HepG2 (cell line): ENCODE measurements around the gene KLF15. TPM values are rescaled to one million over a fixed set of nuclear protein-coding genes. Genes with fewer than 3 reads are reported as not detected.

Source experiments
- AHR ChIP-seq: IDR thresholded peaks from 2 replicates; pipeline ENCODE4 v1.6.1; 2018; ENCODE audit warnings: missing genetic modification reagents, missing compliant biosample characterization
- CENPT ChIP-seq: sonication (generic); formaldehyde crosslinking; IDR thresholded peaks from 2 replicates; pipeline ENCODE4 v1.8.0; 2022; ENCODE audit warnings: low read depth, mild to moderate bottlenecking, moderate library complexity, missing genetic modification reagents
- ELF3 ChIP-seq: IDR thresholded peaks from 2 replicates; pipeline ENCODE4 v1.6.1; 2016; ENCODE audit warnings: missing genetic modification reagents, missing compliant biosample characterization
- ISL2 ChIP-seq: sonication (generic); formaldehyde crosslinking; IDR thresholded peaks from 2 replicates; pipeline ENCODE4 v1.5.0; 2020; ENCODE audit warnings: missing genetic modification reagents
- MAF1 ChIP-seq: sonication (generic); formaldehyde crosslinking; IDR thresholded peaks from 2 replicates; pipeline ENCODE4 v1.5.0; 2020; ENCODE audit warnings: missing genetic modification reagents, borderline replicate concordance
- MAFF ChIP-seq: IDR thresholded peaks from 2 replicates; pipeline ENCODE4 v1.6.1; 2011; ENCODE audit warnings: low read depth, low read length, improper control_type of control experiment
- MZF1 ChIP-seq: sonication (generic); formaldehyde crosslinking; IDR thresholded peaks from 2 replicates; pipeline ENCODE4 v1.8.1; 2023; ENCODE audit warnings: mild to moderate bottlenecking, missing genetic modification reagents, borderline replicate concordance
- NONO ChIP-seq, 2 experiments: fragments of 450-650 bp in 1 of 2; sonication (generic) in 1 of 2; formaldehyde crosslinking in 1 of 2; IDR thresholded peaks in 1 of 2; conservative IDR thresholded peaks in 1 of 2; 2 replicates each; pipeline versions ENCODE4 v1.6.1 to v1.8.0; 2017 to 2022; ENCODE audit warnings: mild to moderate bottlenecking in 1 of 2, missing genetic modification reagents in 1 of 2, moderate library complexity in 1 of 2
- RERE ChIP-seq: IDR thresholded peaks from 2 replicates; pipeline ENCODE4 v1.6.1; 2016; ENCODE audit warnings: low read depth, missing genetic modification reagents, missing compliant biosample characterization
- RNF2 ChIP-seq: fragments of 450-650 bp; conservative IDR thresholded peaks from 2 replicates; pipeline ENCODE4 v1.6.1; 2016; ENCODE audit warnings: low read depth
- SALL2 ChIP-seq: sonication (generic); formaldehyde crosslinking; IDR thresholded peaks from 2 replicates; pipeline ENCODE4 v1.8.1; 2023; ENCODE audit warnings: mild to moderate bottlenecking, missing genetic modification reagents, inconsistent platforms
- TCF7L2 ChIP-seq: IDR thresholded peaks from 2 replicates; pipeline ENCODE4 v1.6.1; 2011; ENCODE audit warnings: mild to moderate bottlenecking, low read depth, low read length, moderate library complexity
- TFDP2 ChIP-seq: sonication (generic); formaldehyde crosslinking; IDR thresholded peaks from 2 replicates; pipeline ENCODE4 v1.4.0; 2020; ENCODE audit warnings: missing genetic modification reagents
- YEATS4 ChIP-seq: sonication (generic); formaldehyde crosslinking; IDR thresholded peaks from 2 replicates; pipeline ENCODE4 v1.4.0; 2020; ENCODE audit warnings: missing genetic modification reagents, borderline replicate concordance
- ZBTB39 ChIP-seq: sonication (generic); formaldehyde crosslinking; IDR thresholded peaks from 2 replicates; pipeline ENCODE4 v1.5.0; 2020; ENCODE audit warnings: missing genetic modification reagents
- ZNF20 ChIP-seq: sonication (generic); formaldehyde crosslinking; IDR thresholded peaks from 2 replicates; pipeline ENCODE4 v1.4.0; 2020; ENCODE audit warnings: mild to moderate bottlenecking, moderate library complexity, missing genetic modification reagents
- ZNF274 ChIP-seq: sonication (generic); formaldehyde crosslinking; IDR thresholded peaks from 2 replicates; pipeline ENCODE4 v1.5.1; 2020; ENCODE audit warnings: mild to moderate bottlenecking, missing genetic modification reagents
- ZNF350 ChIP-seq: sonication (generic); formaldehyde crosslinking; IDR thresholded peaks from 2 replicates; pipeline ENCODE4 v1.4.0; 2020; ENCODE audit warnings: mild to moderate bottlenecking, low read depth, missing genetic modification reagents, borderline replicate concordance
- ZNF576 ChIP-seq: sonication (generic); formaldehyde crosslinking; IDR thresholded peaks from 2 replicates; pipeline ENCODE4 v1.4.0; 2020; ENCODE audit warnings: mild to moderate bottlenecking, missing genetic modification reagents
- ZNF577 ChIP-seq: sonication (generic); formaldehyde crosslinking; IDR thresholded peaks from 2 replicates; pipeline ENCODE4 v1.4.0; 2020; ENCODE audit warnings: mild to moderate bottlenecking, low read depth, missing genetic modification reagents, borderline replicate concordance
- ZNF761 ChIP-seq: sonication (generic); formaldehyde crosslinking; conservative IDR thresholded peaks from 2 replicates; pipeline ENCODE4 v1.4.0; 2020; ENCODE audit warnings: mild to moderate bottlenecking, missing genetic modification reagents
- polyA plus RNA-seq, 8 experiments: library from polyadenylated mRNA; depleted of rRNA in 3 of 8; stranded (reverse) in 7 of 8; unstranded in 1 of 8; fragments of >200 nt; fragmentation: Illumina TruSeq in 4 of 8; extraction: Trizol in 4 of 8; gene quantifications; 2 replicates each; pipeline versions ENCODE4 v1.2.1 to v1.2.3, GENCODE V29; 2011 to 2016; ENCODE audit warnings: low read depth in 4 of 8, missing spikeins in 1 of 8, mixed read lengths in 1 of 8; ENCODE audit not compliant: insufficient read depth in 1 of 8
- total RNA-seq, 5 experiments: library from RNA; depleted of rRNA; stranded (reverse); fragments of >200 nt; fragmentation: Illumina TruSeq; extraction: Trizol; gene quantifications; 2 replicates each; pipeline ENCODE4 v1.2.3, GENCODE V29; 2016; ENCODE audit warnings: low read depth in 1 of 5

Gene KLF15
- total and polyA plus RNA-seq, 2 of the 13 experiments (the other 11 are each of a cell fraction or from before 2014, with no cell fraction given): 7.1 to 7.8 TPM

GRCh38 chr3:126340943-126341754, 16.1 kb downstream of the KLF15 start (continued):
- no peak for TF ChIP-seq RNF2
- no peak for TF ChIP-seq MAF1 (CRISPR knock-in tag)
- no peak for TF ChIP-seq ISL2 (CRISPR knock-in tag)
- TF ChIP-seq MAFF: no peak
- TF ChIP-seq ZBTB39 (CRISPR knock-in tag): no peak
- no peak for TF ChIP-seq ZNF274 (CRISPR knock-in tag)
- no peak for TF ChIP-seq ZNF577 (CRISPR knock-in tag)
- TF ChIP-seq ZNF20 (CRISPR knock-in tag): no peak
- peak; percentile 33; the same call in 1 of the 2 replicates for TF ChIP-seq ELF3 (CRISPR knock-in tag)
- no peak for TF ChIP-seq AHR
- TF ChIP-seq RERE (CRISPR knock-in tag): no peak
- TF ChIP-seq YEATS4 (CRISPR knock-in tag): peak; percentile 40; the same call in 1 of the 2 replicates
- TF ChIP-seq ZNF350 (CRISPR knock-in tag): peak; percentile 50; the same call in 1 of the 2 replicates
- TF ChIP-seq CENPT (CRISPR knock-in tag): no peak
- TF ChIP-seq ZNF761: peak; percentile 52; the same call in 1 of the 2 replicates
- no peak for TF ChIP-seq TCF7L2
- TF ChIP-seq MZF1: no peak
- TF ChIP-seq ZNF576 (CRISPR knock-in tag): no peak
- TF ChIP-seq NONO (IDR thresholded peaks at IDR 0.05): no peak
- TF ChIP-seq NONO (CRISPR knock-in tag; conservative IDR thresholded peaks at IDR 0.05): peak; percentile 87
- no peak for TF ChIP-seq TFDP2 (CRISPR knock-in tag)
- TF ChIP-seq SALL2 (CRISPR knock-in tag): no peak
